AG09319 (cell line): ENCODE measurements around the gene SRSF6.

Experiments used
- DNase-seq: peaks from one replicate; pipeline ENCODE4 v3.0.0-alpha.2; 2010; ENCODE audit warnings: low read depth; ENCODE audit errors: extremely low read depth
- CTCF ChIP-seq: IDR thresholded peaks from 2 replicates; pipeline ENCODE4 v1.5.1; 2011; ENCODE audit warnings: low read depth, mild to moderate bottlenecking, inconsistent platforms, low read length, moderate library complexity

The SRSF6 gene

GRCh38 chr20:43506238-43506637 is 48.5 kb downstream of the SRSF6 start:
- no peak for TF ChIP-seq CTCF
- DNase-seq, result no peak

GRCh38 chr20:43507150-43508080 is 49.7 kb downstream of the SRSF6 start, which contains the start of gene L3MBTL1:
Gene L3MBTL1, plus strand, starts transcription at chr20:43507697. Its CDS starts 5,807 bp downstream, at chr20:43513504.
- DNase-seq, result no peak
- TF ChIP-seq CTCF, result no peak; the same call in 1 of the 2 replicates

- no peak for TF ChIP-seq CTCF
- no peak for DNase-seq
These were observed 50.4 kb downstream of the SRSF6 start for GRCh38 chr20:43508106-43508505.

- no peak for TF ChIP-seq CTCF
- DNase-seq, result no peak
These were observed 50.9 kb downstream of the SRSF6 start for GRCh38 chr20:43508604-43509040.

GRCh38 chr20:43511879-43512278 is 54.2 kb downstream of the SRSF6 start:
- TF ChIP-seq CTCF, result no peak
- DNase-seq, result no peak

GRCh38 chr20:43513372-43513930 is 55.8 kb downstream of the SRSF6 start:
- no peak for TF ChIP-seq CTCF
- DNase-seq, result no peak
